ENCODE measurements around the gene NAV3.

- TF ChIP-seq, protein P1, sequence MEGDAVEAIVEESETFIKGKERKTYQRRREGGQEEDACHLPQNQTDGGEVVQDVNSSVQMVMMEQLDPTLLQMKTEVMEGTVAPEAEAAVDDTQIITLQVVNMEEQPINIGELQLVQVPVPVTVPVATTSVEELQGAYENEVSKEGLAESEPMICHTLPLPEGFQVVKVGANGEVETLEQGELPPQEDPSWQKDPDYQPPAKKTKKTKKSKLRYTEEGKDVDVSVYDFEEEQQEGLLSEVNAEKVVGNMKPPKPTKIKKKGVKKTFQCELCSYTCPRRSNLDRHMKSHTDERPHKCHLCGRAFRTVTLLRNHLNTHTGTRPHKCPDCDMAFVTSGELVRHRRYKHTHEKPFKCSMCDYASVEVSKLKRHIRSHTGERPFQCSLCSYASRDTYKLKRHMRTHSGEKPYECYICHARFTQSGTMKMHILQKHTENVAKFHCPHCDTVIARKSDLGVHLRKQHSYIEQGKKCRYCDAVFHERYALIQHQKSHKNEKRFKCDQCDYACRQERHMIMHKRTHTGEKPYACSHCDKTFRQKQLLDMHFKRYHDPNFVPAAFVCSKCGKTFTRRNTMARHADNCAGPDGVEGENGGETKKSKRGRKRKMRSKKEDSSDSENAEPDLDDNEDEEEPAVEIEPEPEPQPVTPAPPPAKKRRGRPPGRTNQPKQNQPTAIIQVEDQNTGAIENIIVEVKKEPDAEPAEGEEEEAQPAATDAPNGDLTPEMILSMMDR (IDR thresholded peaks at IDR 0.05; ENCODE audit: low read length) = no peak
- TF ChIP-seq EZH2phosphoT487 (IDR thresholded peaks at IDR 0.05; ENCODE audit: low read length) (no peak), EZH2 (optimal IDR thresholded peaks at IDR 0.05; ENCODE audit: low read depth, low read length) (no peak)
Measured at GRCh38 chr12:77947746-77948145, 117.1 kb downstream of the NAV3 start.
